ENCODE measurements around the gene NAA10.

The NAA10 gene

GRCh38 chrX:153926858-153927671 lies 7.8 kb downstream of the NAA10 start:
- peak; percentile 71 for DNase-seq

- no peak for DNase-seq
Measured at GRCh38 chrX:153926552-153926857, 8.3 kb downstream of the NAA10 start.

DNA sequence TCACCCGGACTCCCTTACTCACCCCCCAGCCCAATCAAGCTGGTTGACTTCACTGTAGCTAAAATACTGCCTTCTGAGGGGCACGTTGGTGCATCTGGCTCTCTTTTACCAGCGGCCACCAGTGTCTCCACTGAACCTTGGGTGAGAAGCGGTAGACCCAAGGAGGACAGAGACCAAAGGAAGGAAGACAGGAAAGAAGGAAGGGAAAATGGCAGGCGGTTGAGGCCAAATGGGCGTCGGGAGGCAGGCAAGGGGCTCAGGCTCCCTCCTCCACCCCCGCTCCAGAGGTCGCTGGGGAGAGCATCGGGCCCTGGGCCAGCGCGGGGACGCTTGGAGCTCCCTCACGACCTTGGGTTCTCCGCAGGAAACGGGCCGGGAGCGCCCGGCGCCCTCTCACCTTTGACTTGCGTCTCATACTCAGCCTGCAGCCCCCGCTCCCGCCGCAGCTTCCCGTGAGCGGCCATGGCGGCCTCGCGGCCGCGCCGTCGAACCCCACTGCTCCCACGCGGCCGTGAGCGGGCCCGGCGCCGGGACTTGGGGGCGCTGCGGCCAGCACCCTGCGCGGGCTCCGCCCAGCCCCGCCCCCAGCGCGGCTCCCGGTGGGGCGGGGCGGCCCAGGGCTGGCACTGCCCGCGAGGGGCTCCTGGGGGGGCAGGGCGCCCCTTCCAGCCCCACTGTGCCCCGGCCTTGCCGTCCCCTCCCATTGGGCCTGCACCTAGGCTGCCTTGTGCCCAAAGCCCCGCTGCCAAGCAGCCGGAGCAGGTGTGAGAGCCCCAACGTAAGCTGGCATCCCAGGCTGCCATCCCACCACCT lies 8.9 kb downstream of the NAA10 start, which contains the start of gene ARHGAP4:
Gene ARHGAP4, minus strand, starts transcription at position 526 of the 813 bp plus-strand sequence. Its CDS starts 62 bp downstream, at position 464.
- DNase-seq = peak; percentile 52

GRCh38 chrX:153925387-153925738 lies 9.5 kb downstream of the NAA10 start:
- no peak for DNase-seq

DNA sequence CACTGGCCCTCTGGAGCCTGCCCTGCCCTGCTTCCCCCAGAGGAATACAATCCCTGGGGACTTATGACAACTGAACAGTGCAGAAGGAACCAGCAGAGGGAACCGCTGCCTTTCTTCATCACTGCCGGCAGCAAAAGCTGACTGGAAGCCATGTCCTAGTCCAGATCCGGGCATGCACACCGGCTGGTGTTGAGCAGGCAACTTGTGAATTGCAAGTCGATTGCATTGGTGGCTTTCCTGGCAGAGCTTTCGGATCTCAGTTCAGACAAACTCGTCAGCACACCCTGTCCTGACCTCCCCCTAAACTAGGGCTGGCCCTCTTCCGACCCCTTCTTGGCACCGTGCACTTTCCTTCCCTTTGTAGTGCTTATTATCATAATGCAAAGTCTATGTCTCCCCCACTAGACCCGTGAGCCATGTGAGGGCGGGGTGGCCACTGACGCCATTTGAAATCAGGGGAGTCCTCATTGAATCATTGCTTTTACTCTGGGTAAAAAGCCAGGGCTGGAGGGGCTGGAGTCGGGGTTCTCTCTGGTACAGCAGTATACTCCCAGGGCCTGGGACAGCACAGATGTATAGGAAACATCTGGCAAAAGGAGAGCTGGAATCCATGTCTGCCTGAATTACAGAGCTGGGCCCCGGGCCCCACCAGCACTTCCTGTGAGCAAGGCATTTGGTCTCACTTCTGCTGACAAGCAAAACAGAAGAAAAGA lies 10.5 kb downstream of the NAA10 start:
- no peak for DNase-seq

GRCh38 chrX:153922932-153923857 lies 11.6 kb downstream of the NAA10 start:
- DNase-seq = no peak

DNA sequence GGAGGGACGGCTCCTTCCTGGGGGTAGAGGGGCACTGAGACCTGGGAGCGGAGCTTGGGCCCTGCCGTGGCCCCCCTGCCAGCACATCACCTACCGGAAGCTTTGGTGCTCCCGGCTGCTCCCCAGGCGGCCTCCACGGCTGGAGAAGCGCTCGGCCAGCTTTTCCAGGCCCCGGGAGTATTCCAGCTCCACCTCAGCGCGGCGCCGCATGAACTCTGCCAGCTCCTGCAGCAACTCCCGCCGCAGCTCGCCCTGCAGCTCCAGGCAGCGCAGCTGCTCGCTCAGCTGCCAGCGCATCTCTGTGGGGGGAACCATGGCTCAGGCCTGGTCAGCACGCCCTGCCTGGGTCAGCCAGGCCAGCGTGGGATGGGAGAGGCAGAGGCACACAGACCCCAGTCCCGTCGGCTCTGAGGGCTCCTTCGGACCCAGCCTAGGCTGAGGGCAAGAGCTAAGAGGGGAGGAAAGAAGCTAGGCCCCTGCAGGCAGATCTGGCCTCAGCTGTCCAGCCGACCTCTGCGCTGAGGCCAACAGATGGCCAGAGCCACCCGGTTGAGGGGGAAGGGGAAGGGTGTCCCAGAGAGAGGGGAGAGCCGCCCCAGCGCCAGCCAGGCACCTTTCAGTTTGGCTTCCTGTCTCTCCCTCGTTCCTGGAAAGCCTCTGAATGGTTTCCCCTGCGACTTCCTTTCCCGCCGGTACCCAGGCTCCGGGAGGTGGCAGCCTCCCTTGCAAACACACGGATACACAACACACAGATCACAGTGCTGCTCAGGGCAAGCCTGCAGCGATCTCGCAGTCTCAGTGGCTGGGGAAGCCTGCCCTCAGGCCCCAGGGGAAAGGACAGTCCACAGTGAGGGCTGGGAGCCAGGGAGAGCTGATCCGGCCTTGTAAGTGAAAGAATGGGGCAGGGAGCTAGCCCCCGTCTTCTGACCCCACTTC lies 13.1 kb downstream of the NAA10 start:
- DNase-seq = no peak

DNA sequence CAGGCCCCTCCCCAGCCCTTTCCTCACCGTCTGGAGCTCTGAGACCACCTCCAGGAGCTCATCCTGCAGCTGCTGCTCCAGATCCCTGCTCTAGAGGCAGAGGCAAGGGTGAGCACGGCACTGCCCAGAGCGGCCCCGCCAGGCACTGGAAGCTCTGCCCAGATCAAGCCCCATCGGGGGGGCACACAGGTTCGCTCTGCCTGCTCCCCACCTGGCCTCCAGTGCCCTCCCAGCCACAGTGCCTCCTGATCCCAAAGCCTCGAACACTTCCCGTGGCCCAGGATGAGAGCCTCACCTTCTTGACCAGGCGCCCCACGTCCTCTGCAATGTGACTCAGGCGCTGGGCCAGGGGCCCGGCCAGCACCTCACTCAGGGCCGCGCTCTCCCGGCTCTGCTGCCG lies 13.8 kb downstream of the NAA10 start:
- DNase-seq = no peak

GRCh38 chrX:153920546-153920945 lies 14.3 kb downstream of the NAA10 start:
- DNase-seq = no peak

- no peak for DNase-seq
Measured at GRCh38 chrX:153919281-153919680, 15.6 kb downstream of the NAA10 start.

GRCh38 chrX:153917869-153918268 lies 17.0 kb downstream of the NAA10 start:
- no peak for DNase-seq

- DNase-seq = no peak
Measured at GRCh38 chrX:153913701-153914100, 21.1 kb downstream of the NAA10 start.

- DNase-seq = no peak
Measured at GRCh38 chrX:153913211-153913610, 21.6 kb downstream of the NAA10 start.

GRCh38 chrX:153911798-153912197 lies 23.0 kb downstream of the NAA10 start:
- no peak for DNase-seq

GRCh38 chrX:153910446-153910845 lies 24.4 kb downstream of the NAA10 start:
- no peak for DNase-seq

GRCh38 chrX:153909980-153910360 lies 24.9 kb downstream of the NAA10 start:
- no peak for DNase-seq

DNA sequence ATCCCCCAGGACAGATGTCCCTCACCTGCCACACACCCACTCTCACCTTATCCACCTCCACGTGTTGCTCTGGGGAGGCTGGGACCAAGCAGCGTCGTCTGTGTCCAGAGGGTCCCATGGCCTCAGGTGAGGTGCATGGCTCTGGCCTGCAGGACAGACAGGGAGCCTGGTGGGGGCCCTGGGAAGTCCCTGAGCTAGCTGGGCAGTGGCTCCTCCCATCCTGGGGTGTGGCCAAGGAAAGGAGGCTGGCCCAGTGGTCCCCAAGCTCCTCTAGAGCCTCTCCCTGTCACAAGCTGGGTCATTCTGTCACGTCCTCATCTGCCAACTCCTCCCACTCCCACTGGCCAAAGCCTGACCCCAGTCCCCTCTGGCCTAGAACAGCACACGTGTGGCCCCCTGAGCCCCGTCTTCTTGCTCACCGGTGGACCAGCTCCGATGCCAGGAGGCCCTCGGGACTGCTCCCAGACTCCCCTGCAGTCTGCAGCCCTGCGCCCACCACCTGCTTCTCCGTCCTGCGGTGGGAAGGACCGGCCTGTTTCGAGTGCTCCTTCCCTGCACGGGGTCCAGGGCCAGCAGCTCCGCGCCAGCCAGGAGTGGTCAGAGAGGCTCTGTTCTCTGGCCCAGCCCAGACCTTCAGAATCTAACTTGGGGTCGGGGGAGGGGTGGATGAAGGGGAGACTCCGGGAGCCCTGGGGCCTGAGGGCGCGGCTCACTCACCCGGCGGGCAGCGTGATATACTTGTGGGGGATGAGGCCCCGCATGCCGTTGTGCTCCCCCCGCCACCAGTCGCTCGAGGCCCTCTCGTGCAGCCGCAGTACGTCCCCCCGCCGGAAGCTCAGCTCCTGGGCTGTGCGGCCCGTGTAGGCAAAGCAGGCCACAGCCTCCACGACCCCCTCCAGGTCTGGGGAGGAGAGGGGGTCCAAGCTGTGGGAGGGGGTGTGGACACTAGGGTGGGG lies 25.5 kb downstream of the NAA10 start:
- no peak for DNase-seq

DNA sequence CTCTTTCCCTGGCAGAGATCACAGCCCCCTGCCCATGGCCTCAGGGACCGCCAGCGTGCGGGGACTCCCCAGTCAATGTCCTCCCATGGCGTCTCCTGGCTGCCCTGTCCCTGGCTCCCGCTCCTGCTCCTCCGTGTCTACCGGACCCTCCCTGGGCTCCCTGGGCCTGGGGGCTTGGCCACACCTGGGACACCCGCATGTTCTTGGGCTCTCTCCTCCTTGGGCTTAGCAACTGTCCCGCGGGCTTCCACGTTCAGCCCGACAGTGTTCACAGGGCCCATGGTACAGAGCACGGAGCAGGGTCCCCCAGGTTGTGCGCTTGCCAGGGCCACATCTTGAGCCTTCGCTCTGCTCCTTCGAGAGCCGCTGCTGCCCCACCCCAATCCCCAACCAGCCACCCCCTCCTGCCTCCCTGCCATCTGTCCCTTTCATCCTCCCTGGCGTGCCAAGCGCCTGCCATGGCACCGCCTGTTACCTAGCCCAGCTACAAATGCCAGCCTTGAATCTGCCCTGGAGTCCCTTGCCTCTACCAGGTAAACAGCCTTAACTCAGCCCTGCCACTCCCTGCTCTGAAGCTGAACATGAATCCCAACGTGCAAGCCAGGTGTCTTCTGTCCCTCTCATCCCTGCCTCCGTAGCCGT lies 26.5 kb downstream of the NAA10 start:
- DNase-seq = no peak

- no peak for DNase-seq
Measured at GRCh38 chrX:153907456-153907855, 27.4 kb downstream of the NAA10 start.
